KOPT-K1 (cell line): Measurements from ENCODE around the gene ZNF668.

Experiments used
- H3K27ac ChIP-seq: fragments of 200-600 bp; sonication (generic); 2 replicates; pipeline ENCODE4 v1.5.1; 2016; ENCODE audit warnings: antibody characterized with exemption, mild to moderate bottlenecking, low read depth, low read length; ENCODE audit not compliant: poor library complexity, severe bottlenecking
- H3K36me3 ChIP-seq: fragments of 200-600 bp; sonication (generic); 2 replicates; pipeline ENCODE4 v1.5.1; 2017; ENCODE audit warnings: antibody characterized with exemption, mild to moderate bottlenecking, low read length, moderate library complexity; ENCODE audit not compliant: insufficient read depth
- H3K9me3 ChIP-seq: fragments of 200-600 bp; sonication (generic); 2 replicates; pipeline ENCODE4 v1.5.1; 2017; ENCODE audit warnings: antibody characterized with exemption, low read length, mild to moderate bottlenecking; ENCODE audit not compliant: insufficient read depth, poor library complexity, severe bottlenecking

The ZNF668 gene

DNA sequence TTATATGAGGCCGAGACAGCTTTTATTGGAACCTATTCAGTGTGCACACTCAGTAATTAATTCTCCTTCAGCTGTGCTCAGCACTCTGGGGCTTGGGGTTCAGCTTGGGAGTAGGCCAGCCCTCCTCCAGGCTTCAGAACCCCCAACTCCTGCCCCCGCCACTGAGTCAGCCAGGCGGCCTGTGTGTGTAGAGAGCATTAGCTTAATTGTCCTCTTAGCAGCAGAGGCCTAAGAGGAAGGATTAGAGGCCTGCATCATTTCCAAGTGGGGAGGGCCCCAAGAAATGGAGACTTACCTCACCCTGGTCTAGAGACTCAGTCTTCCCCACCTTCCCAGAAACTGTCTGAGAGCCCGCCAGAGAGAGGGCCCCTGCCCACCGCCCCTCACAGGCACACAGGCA lies 13.9 kb upstream of the ZNF668 start:
- no peaks in the 10 kb centered on the region for H3K9me3 ChIP-seq
- H3K27ac ChIP-seq: no peak overlapping the region
- H3K36me3 ChIP-seq: peaks cover 84% of the 10 kb centered on the region

DNA sequence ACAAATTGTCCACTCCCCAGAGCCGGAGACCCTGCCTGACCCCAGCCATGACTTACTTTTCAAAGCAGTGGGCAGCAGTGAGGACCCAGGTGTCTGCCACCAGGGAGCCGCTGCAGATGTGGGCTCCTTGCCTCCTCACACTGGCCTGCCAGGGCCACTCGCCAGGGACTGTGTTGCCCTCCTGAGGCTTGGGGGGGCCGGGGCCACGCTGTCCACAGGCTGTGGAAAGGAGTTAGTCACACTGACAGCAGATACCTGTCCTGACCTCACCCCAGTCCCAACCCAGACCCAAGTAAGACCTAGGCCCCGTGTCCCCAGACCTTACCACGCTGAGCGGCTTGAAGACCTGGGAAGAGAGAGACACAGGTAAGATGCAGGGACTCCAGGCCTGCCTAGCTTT lies 13.4 kb upstream of the ZNF668 start:
- Histone ChIP-seq H3K36me3 (peaks cover 89% of the 10 kb centered on the region), H3K9me3 (no peaks in the 10 kb centered on the region), H3K27ac (no peak overlapping the region)

DNA sequence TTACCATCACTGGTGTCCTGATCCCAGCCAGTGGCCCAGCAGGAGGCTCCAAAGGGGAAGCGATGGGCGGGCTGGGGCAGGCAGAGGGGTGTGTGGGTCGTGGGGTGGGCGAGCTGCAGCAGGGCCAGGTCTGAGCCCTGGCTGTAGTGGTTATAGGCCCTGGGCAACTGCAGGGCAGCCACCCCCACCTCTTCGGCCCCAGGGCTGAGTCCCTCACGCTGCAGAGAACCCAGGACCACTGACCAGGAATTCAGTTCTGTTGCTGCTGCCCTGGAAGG lies 12.5 kb upstream of the ZNF668 start:
- Histone ChIP-seq H3K9me3 (no peaks in the 10 kb centered on the region), H3K36me3 (peaks cover 95% of the 10 kb centered on the region), H3K27ac (no peak overlapping the region)

DNA sequence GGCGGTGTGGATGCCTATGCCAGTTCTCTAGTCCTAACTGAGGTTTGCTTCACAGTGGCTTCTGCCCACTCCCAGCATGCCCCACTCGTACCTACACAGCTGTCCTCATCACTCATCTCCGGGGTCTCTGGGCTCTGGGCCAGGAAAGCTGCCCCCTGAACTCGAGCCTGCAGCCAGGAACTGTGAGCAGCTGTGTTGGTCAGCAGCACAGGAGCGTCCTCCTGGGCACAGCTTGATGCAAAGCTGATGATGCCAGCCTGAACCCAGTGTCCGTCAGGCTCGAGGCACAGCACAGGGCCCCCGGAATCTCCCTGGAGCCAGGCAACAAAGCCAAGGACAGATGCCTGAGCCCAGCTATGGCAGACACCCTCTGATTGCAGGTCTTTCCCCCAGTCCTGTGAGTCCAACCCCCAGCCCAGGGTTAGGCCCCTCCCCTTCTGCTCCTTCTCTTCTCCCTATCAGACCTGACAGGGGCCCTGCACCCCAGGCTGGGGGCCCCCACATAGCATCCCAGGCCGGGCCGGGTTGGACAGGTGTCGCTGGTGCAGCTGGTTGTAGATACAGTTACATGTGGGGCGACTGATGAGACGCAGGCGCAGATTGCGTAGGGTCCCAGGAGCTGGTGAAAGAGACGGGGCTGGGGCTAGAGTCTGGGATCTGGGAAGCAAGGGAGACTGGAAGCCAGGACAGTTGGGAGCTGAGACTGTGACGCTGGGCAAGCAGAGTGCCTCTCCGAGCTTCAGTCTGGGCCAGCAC lies 12.0 kb upstream of the ZNF668 start:
- no peak overlapping the region for H3K27ac ChIP-seq
- peaks cover 95% of the 10 kb centered on the region for H3K36me3 ChIP-seq

DNA sequence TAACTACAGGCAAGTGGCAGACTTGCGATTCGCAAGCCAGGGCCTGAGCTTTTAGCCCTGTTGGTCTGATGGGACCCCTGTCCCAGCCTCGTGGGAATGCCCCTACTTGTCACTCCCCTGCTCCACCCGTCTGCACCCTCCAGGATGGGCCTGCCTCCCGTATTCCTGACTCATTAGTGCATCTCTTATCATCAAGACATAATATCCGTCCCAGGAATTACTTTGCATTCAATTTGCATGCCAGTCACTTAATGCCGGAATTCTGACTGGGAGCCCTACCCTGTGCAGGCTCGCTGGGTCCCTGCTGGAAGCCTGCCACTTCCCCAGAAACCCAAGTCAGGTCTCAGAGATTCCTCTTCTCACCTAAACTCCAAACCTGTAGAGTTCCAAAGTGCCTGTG lies 11.4 kb upstream of the ZNF668 start:
- H3K36me3 ChIP-seq: peaks cover 95% of the 10 kb centered on the region
- no peak overlapping the region for H3K27ac ChIP-seq
- no peaks in the 10 kb centered on the region for H3K9me3 ChIP-seq

More for the DNA sequence above, 12.0 kb upstream of the ZNF668 start:
- no peaks in the 10 kb centered on the region for H3K9me3 ChIP-seq

DNA sequence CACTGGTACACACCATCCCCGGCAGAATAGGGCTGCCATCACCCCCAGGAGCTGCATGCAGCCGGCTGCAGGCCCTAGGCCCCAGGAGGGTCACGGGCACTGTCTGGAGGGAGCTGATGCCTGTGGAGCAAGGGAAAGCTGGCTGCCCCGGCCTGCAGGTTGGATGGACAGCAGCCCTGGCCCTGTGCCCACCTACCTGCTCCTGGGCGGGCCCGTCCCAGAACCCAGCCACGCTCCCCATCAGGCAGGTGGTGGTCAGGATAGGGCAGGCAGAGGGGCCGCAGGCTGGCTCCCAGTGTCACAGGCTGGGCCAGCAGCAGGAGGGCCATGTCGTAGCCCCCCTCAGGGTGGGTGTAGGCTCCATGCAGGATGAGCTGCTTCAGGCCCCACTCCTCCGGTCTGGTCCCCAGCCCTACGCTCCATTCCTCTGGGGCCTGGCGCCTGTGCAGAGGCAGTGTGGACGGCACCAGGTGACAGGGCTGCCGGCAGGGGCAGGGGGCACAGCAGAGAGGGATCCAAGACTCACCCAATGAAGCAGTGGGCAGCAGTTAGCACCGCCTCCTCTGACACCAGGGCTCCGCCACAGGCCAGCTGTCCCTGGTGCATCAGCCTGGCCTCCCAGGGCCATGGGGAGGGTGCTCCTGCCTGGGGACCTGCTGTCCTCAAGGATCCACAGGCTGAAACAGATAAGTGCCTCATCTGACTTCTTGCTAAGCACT lies 10.7 kb upstream of the ZNF668 start:
- Histone ChIP-seq H3K27ac (no peak overlapping the region), H3K9me3 (no peaks in the 10 kb centered on the region), H3K36me3 (peaks cover 95% of the 10 kb centered on the region)

DNA sequence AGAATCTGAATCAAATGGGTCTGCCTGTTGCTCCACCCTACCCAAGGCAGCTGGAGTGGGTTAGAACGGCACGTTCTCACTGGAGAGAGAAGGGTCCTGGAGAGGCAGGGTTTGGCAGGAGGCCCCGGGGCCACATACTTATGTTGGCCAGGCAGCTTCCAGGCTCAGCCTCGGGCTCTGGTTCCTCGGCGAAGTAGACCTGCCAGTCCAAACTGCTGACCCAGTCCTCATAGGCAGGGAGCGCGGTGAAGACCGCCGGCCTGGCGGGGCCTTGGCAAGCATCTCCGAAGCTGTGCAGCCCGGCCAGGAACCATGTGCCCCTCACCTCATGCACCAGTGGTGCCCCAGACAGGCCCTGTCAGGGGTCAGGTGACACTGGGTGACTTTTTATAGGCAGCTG lies 9.9 kb upstream of the ZNF668 start:
- peaks cover 98% of the 10 kb centered on the region for H3K36me3 ChIP-seq
- H3K9me3 ChIP-seq: no peaks in the 10 kb centered on the region
- no peak overlapping the region for H3K27ac ChIP-seq

DNA sequence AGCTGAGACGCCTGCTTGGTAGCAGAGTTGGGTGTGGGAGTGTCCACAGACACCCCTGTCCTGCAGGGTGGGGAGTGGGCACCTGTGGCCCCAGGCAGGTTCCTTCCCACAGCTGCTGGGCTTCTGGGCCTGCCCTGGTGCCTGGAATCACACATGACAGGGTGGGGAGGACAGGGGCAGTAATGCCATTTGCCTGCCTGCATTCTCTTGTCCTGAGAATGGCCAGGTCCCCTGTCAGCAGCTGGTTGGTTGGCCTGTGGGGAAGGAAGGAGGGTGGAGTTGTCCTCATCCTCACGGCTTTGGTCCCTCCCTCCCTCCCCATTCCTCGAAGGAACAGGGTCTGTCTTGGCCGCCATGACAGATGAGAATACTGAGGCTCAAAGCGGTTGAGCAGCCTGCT lies 9.5 kb upstream of the ZNF668 start:
- Histone ChIP-seq H3K9me3 (no peaks in the 10 kb centered on the region), H3K36me3 (peaks cover 98% of the 10 kb centered on the region)

DNA sequence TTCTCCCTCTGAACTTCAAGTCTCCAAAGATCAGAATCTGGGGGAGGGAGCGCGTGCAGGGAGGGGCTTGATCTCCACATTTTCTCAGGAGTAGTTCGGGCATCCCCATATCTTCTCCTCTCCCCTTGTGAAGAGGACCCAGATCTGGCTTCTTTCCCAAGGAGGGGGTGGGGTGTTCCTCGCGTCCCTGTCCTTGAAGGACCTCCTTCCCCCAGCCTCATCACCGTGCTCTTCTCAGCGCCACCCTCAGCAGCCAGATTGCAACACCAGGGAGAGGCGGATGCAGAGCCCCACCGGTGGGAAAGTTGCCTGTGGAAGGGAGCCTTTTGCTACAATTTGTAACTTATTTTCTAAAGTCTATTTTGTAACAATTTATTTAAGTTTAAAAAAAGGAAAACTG lies 9.0 kb upstream of the ZNF668 start:
- Histone ChIP-seq H3K36me3 (peaks cover 98% of the 10 kb centered on the region), H3K27ac (no peak overlapping the region)

More for the DNA sequence above, 9.5 kb upstream of the ZNF668 start:
- H3K27ac ChIP-seq: no peak overlapping the region

DNA sequence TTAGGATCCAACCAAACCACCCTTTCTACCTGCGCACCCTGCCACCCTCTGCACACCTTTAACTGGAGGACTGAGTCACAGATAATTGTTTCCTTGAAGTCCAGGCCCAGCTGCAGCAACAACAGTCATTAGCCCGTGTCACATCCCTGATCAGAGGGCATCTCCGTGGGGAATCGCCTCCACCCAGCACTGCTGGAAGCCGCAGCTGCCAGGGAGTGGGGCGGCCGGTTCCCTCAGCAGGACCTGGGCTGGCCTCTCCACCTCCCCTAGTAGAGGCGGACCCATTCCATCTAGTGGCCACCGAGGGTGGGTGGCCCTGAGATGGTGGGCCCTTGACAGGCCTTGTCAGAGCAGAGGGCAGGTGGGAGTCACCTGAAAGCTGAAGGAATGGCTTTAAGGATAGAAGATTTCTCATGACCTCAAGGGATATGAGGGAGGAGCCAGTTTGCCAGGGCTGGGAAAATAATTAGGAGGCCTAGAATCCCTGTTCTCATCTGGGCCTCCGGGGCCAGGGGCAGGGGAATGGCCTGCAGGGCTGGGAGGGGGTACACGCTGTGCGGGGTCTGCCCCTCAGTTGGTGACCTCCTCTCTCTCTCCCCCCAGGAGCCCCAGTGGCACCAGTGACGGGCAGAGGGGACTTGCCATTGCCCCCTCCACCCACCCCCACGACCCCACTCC lies 8.5 kb upstream of the ZNF668 start:
- Histone ChIP-seq H3K36me3 (peaks cover 98% of the 10 kb centered on the region), H3K9me3 (no peaks in the 10 kb centered on the region), H3K27ac (no peak overlapping the region)

More for the DNA sequence above, 9.0 kb upstream of the ZNF668 start:
- no peaks in the 10 kb centered on the region for H3K9me3 ChIP-seq

DNA sequence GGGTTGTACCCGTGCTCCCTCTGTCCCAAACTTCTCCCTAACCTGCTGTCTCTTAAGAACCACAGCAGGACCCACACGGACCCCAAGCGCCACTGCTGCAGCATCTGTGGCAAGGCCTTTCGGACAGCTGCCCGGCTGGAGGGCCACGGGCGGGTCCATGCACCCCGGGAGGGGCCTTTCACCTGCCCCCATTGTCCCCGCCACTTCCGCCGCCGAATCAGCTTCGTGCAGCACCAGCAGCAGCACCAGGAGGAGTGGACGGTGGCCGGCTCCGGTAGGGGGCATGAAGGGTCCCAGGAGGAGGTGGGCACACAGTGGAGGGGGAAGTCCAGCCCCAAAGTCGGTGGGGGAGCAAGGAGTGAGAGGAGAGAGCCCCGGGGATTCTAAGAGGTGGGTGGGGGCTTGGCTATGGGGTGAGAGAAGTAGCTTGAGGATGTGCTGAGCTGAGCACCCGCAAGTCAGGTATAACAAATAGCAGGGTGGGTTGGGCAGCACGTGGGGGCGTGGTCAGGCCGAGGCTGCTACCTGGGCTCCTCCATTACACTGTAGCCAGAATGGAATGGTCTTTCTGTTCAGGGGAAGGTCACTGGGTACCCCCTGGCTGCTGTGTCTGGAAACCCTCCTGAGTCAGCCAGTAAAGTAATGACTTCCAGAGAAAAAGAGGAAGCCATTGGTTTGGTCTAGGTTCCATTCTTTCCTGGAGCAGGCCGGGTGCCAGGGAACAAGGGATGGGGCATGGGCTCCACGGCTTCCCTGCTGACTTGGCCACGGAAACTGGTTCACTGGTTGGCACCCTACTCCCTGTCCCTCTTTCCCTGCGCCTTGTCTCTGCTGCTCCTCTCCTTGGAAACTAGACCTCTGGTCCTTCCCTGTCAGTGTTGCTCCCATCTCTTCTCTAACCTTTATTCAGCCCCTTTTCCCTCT lies 7.7 kb upstream of the ZNF668 start:
- no peak overlapping the region for H3K27ac ChIP-seq
- H3K9me3 ChIP-seq: no peaks in the 10 kb centered on the region
- H3K36me3 ChIP-seq: peaks cover 98% of the 10 kb centered on the region

DNA sequence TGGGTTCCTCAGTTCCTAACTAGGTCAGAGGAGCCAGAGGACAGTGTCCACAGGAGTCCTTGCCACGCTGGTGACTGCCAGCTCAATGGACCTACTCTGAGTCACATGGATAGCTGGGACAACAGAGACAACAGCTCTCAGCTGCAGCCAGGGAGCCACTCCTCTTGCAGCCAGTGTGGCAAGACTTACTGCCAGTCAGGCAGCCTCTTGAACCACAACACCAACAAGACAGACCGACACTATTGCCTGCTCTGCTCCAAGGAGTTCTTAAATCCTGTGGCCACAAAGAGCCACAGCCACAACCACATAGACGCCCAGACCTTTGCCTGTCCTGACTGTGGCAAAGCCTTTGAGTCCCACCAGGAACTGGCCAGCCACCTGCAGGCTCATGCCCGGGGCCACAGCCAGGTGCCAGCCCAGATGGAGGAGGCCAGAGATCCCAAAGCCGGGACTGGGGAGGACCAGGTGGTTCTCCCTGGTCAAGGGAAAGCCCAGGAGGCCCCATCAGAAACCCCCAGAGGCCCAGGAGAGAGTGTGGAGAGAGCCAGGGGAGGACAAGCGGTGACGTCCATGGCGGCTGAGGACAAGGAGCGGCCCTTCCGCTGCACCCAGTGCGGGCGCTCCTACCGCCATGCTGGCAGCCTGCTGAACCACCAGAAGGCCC lies 6.8 kb upstream of the ZNF668 start:
- Histone ChIP-seq H3K36me3 (peaks cover 98% of the 10 kb centered on the region), H3K27ac (no peak overlapping the region), H3K9me3 (no peaks in the 10 kb centered on the region)

DNA sequence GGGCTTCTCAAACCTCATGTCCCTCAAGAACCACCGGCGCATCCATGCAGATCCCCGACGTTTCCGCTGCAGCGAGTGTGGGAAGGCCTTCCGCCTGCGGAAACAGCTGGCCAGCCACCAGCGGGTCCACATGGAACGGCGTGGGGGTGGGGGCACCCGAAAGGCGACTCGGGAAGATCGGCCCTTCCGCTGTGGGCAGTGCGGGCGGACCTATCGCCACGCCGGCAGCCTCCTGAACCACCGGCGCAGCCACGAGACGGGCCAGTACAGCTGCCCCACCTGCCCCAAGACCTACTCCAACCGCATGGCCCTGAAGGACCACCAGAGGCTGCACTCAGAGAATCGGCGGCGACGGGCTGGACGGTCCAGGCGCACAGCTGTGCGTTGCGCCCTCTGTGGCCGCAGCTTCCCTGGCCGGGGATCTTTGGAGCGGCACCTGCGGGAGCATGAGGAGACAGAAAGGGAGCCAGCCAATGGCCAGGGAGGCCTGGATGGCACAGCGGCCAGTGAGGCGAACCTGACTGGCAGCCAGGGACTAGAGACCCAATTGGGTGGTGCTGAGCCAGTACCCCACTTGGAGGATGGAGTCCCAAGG lies 6.1 kb upstream of the ZNF668 start:
- no peak overlapping the region for H3K27ac ChIP-seq
- no peaks in the 10 kb centered on the region for H3K9me3 ChIP-seq
- peaks cover 94% of the 10 kb centered on the region for H3K36me3 ChIP-seq

DNA sequence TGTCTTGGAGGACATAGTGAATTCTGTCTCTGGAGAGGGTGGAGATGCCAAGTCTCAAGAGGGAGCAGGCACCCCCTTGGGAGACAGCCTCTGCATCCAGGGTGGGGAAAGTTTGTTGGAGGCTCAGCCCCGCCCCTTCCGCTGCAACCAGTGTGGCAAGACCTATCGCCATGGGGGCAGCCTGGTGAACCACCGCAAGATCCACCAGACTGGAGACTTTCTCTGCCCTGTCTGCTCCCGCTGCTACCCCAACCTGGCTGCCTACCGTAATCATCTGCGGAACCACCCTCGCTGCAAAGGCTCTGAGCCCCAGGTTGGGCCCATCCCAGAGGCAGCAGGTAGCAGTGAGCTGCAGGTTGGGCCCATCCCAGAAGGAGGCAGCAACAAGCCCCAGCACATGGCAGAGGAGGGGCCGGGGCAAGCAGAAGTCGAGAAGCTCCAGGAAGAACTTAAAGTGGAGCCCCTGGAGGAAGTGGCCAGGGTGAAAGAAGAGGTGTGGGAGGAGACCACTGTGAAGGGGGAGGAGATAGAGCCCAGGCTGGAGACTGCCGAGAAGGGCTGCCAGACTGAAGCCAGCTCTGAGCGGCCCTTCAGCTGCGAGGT lies 5.4 kb upstream of the ZNF668 start:
- Histone ChIP-seq H3K9me3 (no peaks in the 10 kb centered on the region), H3K27ac (no peak overlapping the region), H3K36me3 (peaks cover 87% of the 10 kb centered on the region)
